ENCODE results near the gene SORD.
"Not testable (repeated sequence)": the region's sequence is repeated elsewhere in the genome, so short reads cannot be mapped to it uniquely, and the experiment has no call there.

Gene SORD

DNA sequence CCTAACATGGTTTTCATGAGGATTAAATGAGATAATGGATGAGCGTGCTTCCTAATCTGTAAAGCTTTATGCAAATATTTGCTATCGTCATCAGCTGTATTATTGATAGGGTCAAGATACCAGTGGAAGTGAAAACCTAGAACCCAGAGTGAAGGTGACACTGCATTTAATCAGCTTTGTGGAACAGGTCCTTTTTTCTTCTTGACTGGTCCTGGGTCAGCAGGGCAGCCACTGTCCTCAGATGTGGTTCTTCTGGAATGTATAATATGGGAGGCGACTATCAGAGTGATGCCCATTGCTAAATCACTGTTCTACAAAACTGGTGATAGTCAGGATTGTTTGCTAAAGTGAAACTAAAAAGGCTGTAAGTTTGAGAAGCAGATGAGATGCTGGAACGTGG lies 41.4 kb downstream of the SORD start:
- no peaks in the 10 kb centered on the region for H3K9me3 ChIP-seq (ENCODE audit: insufficient read depth, low read length)
- H3K4me2 ChIP-seq (ENCODE audit: low read depth, low read length, poor library complexity, severe bottlenecking): no peak overlapping the region
- H3K27ac ChIP-seq (ENCODE audit: low read depth, low read length): no peak overlapping the region
- H3F3A ChIP-seq (ENCODE audit: insufficient read depth): no peaks in the 10 kb centered on the region
- no peaks in the 10 kb centered on the region for H3K27me3 ChIP-seq (ENCODE audit: low read length)
- H2AFZ ChIP-seq (ENCODE audit: low read depth, low read length, severe bottlenecking): no peak overlapping the region
- no peak overlapping the region for H3K4me3 ChIP-seq (ENCODE audit: insufficient read depth, low read length, poor library complexity, severe bottlenecking)
- no peaks in the 10 kb centered on the region for H3K79me2 ChIP-seq (ENCODE audit: insufficient read depth, low read length)
- no peaks in the 10 kb centered on the region for H3K36me3 ChIP-seq (ENCODE audit: low read length)
- H3K9ac ChIP-seq (ENCODE audit: low read length): no peak overlapping the region
- TF ChIP-seq, protein P1, sequence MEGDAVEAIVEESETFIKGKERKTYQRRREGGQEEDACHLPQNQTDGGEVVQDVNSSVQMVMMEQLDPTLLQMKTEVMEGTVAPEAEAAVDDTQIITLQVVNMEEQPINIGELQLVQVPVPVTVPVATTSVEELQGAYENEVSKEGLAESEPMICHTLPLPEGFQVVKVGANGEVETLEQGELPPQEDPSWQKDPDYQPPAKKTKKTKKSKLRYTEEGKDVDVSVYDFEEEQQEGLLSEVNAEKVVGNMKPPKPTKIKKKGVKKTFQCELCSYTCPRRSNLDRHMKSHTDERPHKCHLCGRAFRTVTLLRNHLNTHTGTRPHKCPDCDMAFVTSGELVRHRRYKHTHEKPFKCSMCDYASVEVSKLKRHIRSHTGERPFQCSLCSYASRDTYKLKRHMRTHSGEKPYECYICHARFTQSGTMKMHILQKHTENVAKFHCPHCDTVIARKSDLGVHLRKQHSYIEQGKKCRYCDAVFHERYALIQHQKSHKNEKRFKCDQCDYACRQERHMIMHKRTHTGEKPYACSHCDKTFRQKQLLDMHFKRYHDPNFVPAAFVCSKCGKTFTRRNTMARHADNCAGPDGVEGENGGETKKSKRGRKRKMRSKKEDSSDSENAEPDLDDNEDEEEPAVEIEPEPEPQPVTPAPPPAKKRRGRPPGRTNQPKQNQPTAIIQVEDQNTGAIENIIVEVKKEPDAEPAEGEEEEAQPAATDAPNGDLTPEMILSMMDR (IDR thresholded peaks at IDR 0.05; ENCODE audit: insufficient read depth, low read length, poor library complexity, severe bottlenecking): no peak
- no peak for TF ChIP-seq EZH2phosphoT487 (conservative IDR thresholded peaks at IDR 0.05; ENCODE audit: low read length)
- no peaks in the 10 kb centered on the region for H4K20me1 ChIP-seq (ENCODE audit: low read depth, low read length)
- H3K9me2 ChIP-seq (replicated peaks; ENCODE audit: insufficient read depth, low read length): no peaks in the 10 kb centered on the region

DNA sequence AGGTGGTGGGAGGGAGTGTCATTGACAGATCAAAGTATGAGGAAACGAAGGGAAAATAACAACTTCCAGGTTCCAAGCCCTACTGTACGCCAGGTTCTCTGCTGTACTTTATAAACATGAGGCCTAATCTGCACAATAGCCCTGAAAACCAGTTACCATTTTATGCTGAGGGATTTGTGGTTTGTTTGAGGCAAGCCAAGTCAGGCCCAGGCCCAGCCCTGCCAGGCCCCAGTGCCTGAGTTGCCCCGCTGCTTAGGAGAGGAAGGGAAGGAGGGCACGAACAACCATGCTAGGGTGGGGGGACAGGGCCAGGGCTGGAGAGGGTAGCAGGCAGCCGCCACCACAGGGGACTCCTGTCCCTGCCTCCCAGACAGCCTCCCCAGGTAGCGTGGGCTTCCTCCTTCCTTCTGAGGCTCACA lies 47.0 kb downstream of the SORD start:
- not testable (repeated sequence) for H3K27me3 ChIP-seq (ENCODE audit: low read length); H4K20me1 ChIP-seq (ENCODE audit: low read depth, low read length); H3K4me2 ChIP-seq (ENCODE audit: low read depth, low read length, poor library complexity, severe bottlenecking); H3K4me3 ChIP-seq (ENCODE audit: insufficient read depth, low read length, poor library complexity, severe bottlenecking); H3K9ac ChIP-seq (ENCODE audit: low read length); H3K27ac ChIP-seq (ENCODE audit: low read depth, low read length); H3K36me3 ChIP-seq (ENCODE audit: low read length); H3F3A ChIP-seq (ENCODE audit: insufficient read depth); H3K79me2 ChIP-seq (ENCODE audit: insufficient read depth, low read length); H3K9me3 ChIP-seq (ENCODE audit: insufficient read depth, low read length); H2AFZ ChIP-seq (ENCODE audit: low read depth, low read length, severe bottlenecking); H3K9me2 ChIP-seq (replicated peaks; ENCODE audit: insufficient read depth, low read length)

DNA sequence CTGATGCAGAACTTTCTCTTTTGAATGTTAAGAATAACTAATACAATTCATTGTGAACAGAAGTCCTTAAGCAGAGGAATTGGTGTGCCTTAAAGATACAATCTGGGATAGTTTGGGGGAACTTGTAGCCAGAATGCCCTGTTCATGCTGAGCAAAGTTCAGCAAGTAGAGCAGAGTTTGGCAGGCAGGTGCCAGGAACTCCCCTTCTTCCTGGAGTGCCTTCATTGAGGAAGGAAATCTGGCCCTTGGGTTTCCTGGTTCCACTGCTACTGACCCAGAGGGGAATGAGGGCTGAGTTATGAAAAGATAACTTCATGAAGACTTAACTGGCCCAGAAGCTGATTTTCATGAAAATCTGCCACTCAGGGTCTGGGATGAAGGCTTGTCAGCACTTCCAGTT lies 50.6 kb downstream of the SORD start:
- H3K36me3 ChIP-seq (ENCODE audit: low read length); H3K79me2 ChIP-seq (ENCODE audit: insufficient read depth, low read length); H2AFZ ChIP-seq (ENCODE audit: low read depth, low read length, severe bottlenecking); H3K9me2 ChIP-seq (replicated peaks; ENCODE audit: insufficient read depth, low read length); H3K9ac ChIP-seq (ENCODE audit: low read length); H3K27me3 ChIP-seq (ENCODE audit: low read length); H3K4me3 ChIP-seq (ENCODE audit: insufficient read depth, low read length, poor library complexity, severe bottlenecking); H4K20me1 ChIP-seq (ENCODE audit: low read depth, low read length); H3K9me3 ChIP-seq (ENCODE audit: insufficient read depth, low read length); H3F3A ChIP-seq (ENCODE audit: insufficient read depth); H3K4me2 ChIP-seq (ENCODE audit: low read depth, low read length, poor library complexity, severe bottlenecking); H3K27ac ChIP-seq (ENCODE audit: low read depth, low read length): not testable (repeated sequence)

DNA sequence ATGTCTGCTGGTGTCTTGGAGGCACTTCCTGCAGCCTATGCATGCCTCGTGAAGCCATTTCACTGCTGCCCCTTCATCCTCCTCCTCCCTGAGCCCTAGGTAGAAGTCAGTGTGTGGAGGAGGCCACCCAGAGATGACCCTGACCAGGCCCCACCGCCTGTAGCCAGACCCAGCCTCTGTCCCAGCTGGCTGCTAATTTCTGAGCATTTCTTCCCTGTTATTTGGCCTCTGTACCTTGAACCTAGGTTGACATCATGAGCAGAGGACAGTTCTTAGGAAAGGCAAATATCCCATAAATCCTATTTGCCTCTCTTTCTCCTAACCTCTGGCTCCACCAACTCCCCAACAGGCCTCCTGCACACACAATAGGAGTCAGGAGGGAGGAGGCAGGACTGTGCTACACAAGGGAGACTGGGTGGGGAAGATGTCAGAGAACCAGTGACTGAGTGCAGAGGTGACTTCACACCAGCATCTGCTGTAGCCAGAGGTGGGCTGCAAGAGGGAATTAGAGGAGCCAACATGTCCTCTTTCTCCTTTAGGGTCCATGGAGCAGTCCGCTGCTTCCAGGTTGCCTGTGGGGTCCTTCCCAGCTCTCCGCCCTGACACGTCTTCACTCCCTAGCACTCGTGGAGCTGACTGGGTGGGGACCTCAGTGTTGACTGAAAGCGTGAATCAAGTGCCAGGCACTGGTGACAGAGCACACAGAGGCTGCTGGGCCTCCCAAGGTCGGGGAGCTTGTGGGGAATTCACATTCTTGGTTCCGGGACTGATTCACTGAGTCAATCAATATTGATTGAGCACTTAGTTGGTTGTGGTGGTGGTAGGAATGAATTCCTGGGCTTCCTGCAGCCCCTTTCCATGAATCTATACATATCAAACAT lies 52.7 kb downstream of the SORD start:
- not testable (repeated sequence) for H3K36me3 ChIP-seq (ENCODE audit: low read length); H3K4me2 ChIP-seq (ENCODE audit: low read depth, low read length, poor library complexity, severe bottlenecking); H3K4me3 ChIP-seq (ENCODE audit: insufficient read depth, low read length, poor library complexity, severe bottlenecking); H2AFZ ChIP-seq (ENCODE audit: low read depth, low read length, severe bottlenecking); H3K9me3 ChIP-seq (ENCODE audit: insufficient read depth, low read length); H3F3A ChIP-seq (ENCODE audit: insufficient read depth); H3K9ac ChIP-seq (ENCODE audit: low read length); H4K20me1 ChIP-seq (ENCODE audit: low read depth, low read length); H3K79me2 ChIP-seq (ENCODE audit: insufficient read depth, low read length); H3K9me2 ChIP-seq (replicated peaks; ENCODE audit: insufficient read depth, low read length); H3K27ac ChIP-seq (ENCODE audit: low read depth, low read length); H3K27me3 ChIP-seq (ENCODE audit: low read length)

DNA sequence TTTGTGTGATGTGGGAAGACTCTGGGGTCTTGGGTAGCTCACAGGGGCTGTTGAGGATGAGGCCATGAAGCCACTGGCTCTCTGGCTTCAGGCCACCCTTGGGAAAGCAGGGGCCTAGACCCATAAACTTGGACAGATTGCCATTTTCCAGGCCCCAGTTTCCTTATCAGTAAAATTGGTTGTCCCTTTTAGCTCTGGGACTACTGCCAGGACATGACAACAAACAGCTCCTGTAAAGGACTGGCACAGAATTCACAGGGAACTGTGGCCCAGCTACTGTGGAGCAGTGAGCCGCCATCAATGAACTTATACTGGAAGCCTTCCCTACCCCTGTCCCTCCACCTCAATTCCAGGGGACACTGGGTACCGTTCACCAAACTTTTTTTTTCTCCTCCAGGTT lies 54.4 kb downstream of the SORD start:
- not testable (repeated sequence) for H3K79me2 ChIP-seq (ENCODE audit: insufficient read depth, low read length); H4K20me1 ChIP-seq (ENCODE audit: low read depth, low read length); H3K36me3 ChIP-seq (ENCODE audit: low read length); H2AFZ ChIP-seq (ENCODE audit: low read depth, low read length, severe bottlenecking); H3F3A ChIP-seq (ENCODE audit: insufficient read depth); H3K27ac ChIP-seq (ENCODE audit: low read depth, low read length); H3K27me3 ChIP-seq (ENCODE audit: low read length); H3K4me3 ChIP-seq (ENCODE audit: insufficient read depth, low read length, poor library complexity, severe bottlenecking); H3K9ac ChIP-seq (ENCODE audit: low read length); H3K9me3 ChIP-seq (ENCODE audit: insufficient read depth, low read length); H3K4me2 ChIP-seq (ENCODE audit: low read depth, low read length, poor library complexity, severe bottlenecking); H3K9me2 ChIP-seq (replicated peaks; ENCODE audit: insufficient read depth, low read length)

DNA sequence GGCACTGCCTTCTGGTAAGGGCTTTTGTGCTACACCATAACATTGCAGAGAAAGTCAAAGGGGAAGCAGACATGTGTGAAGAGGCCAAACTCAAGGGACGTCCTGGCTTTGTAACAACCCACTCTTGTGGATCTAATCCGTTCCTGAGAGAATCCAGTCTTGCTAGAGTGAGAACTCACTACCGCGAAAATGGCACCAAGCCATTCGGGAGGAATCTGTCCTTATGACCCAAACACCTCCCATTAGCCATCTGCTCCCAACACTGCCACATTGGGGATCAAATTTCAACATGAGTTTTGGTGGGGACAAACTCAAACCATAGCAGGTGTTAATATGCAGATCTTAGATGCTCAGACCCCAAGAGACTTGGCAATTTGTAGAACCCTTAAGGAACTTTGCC lies 56.2 kb downstream of the SORD start:
- H3K36me3 ChIP-seq (ENCODE audit: low read length); H3K4me3 ChIP-seq (ENCODE audit: insufficient read depth, low read length, poor library complexity, severe bottlenecking); H3K27ac ChIP-seq (ENCODE audit: low read depth, low read length); H4K20me1 ChIP-seq (ENCODE audit: low read depth, low read length); H3K4me2 ChIP-seq (ENCODE audit: low read depth, low read length, poor library complexity, severe bottlenecking); H3F3A ChIP-seq (ENCODE audit: insufficient read depth); H3K9me2 ChIP-seq (replicated peaks; ENCODE audit: insufficient read depth, low read length); H3K9ac ChIP-seq (ENCODE audit: low read length); H2AFZ ChIP-seq (ENCODE audit: low read depth, low read length, severe bottlenecking); H3K27me3 ChIP-seq (ENCODE audit: low read length); H3K79me2 ChIP-seq (ENCODE audit: insufficient read depth, low read length); H3K9me3 ChIP-seq (ENCODE audit: insufficient read depth, low read length): not testable (repeated sequence)

DNA sequence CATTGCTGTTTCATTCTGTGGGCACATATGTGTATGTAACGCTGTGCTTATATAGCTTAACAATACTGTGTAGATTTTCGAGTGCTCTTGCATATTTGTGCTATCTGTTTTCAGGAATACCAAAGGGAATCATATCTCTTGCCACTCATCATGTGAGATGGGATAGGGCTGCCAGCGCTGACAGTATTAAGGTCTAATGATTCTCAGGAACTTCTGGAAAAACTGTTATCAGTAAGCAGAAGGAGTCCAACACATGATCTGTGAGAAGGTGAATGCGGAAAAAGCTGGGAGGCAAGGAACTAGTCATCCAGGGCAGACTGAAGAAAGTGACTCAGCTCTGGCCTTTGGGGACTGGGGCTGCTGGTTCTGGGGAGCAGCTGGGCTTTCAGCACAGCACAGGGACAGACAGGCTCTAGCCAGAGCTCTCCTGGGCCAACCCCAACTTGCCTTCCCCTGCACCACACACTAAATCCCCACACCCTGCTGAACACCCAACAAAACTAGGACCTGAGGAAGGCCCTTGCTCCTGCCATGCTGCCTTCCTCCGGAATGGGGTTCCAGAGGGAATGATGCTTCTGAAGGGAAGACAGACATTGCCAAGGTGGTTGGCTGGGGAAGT lies 56.7 kb downstream of the SORD start:
- H3F3A ChIP-seq (ENCODE audit: insufficient read depth); H3K9ac ChIP-seq (ENCODE audit: low read length); H3K9me2 ChIP-seq (replicated peaks; ENCODE audit: insufficient read depth, low read length); H3K4me2 ChIP-seq (ENCODE audit: low read depth, low read length, poor library complexity, severe bottlenecking); H3K9me3 ChIP-seq (ENCODE audit: insufficient read depth, low read length); H3K79me2 ChIP-seq (ENCODE audit: insufficient read depth, low read length); H2AFZ ChIP-seq (ENCODE audit: low read depth, low read length, severe bottlenecking); H3K27me3 ChIP-seq (ENCODE audit: low read length); H3K36me3 ChIP-seq (ENCODE audit: low read length); H3K27ac ChIP-seq (ENCODE audit: low read depth, low read length); H3K4me3 ChIP-seq (ENCODE audit: insufficient read depth, low read length, poor library complexity, severe bottlenecking); H4K20me1 ChIP-seq (ENCODE audit: low read depth, low read length): not testable (repeated sequence)
